Activated CD8-positive, alpha-beta T cell treated with anti-CD3 and anti-CD28 coated beads, Interleukin-2, amount 10 ng/mL, durations not matched to agents 7 days and 5 days (primary cell): ENCODE data around the gene ACD. TPM values are rescaled to one million over a fixed set of nuclear protein-coding genes. Genes with fewer than 3 reads are reported as not detected.

Experiments
- total RNA-seq, 2 experiments: library from RNA; stranded (reverse); gene quantifications; one replicate each; pipeline ENCODE4 v1.2.3, GENCODE V29; 2021

Gene ACD
- total RNA-seq, 2 experiments from 2014 or later, result 51.4 to 51.6 TPM

Other genes with a start within 250 kb of the ACD start
- under 1 TPM in 1 of 2 experiments, not detected in 1; 0.26 TPM for gene ZDHHC1, start 243.8 kb downstream of the ACD start, total RNA-seq
- gene HSD11B2, start 229.1 kb downstream of the ACD start, total RNA-seq, result not detected
- 10 to 100 TPM; 52.7 to 58.1 TPM for gene ATP6V0D1, start 179.1 kb downstream of the ACD start, total RNA-seq
- not detected for gene AGRP, start 176.7 kb downstream of the ACD start, total RNA-seq
- gene RIPOR1, start 131.4 kb downstream of the ACD start, total RNA-seq, result 10 to 100 TPM; 10.6 to 13.7 TPM
- gene CTCF, start 97.7 kb downstream of the ACD start, total RNA-seq, result 10 to 100 TPM; 77.4 to 79.8 TPM
- 100 to 1,000 TPM; 192 to 196 TPM for gene CARMIL2, start 15.1 kb downstream of the ACD start, total RNA-seq
- 10 to 100 TPM; 13.2 to 14.7 TPM for gene PARD6A, start 700 bp upstream of the ACD start, total RNA-seq
- gene ENKD1, start 6.5 kb upstream of the ACD start, total RNA-seq, result 1 to 10 TPM; 7.0 TPM
- gene C16orf86, start 6.6 kb upstream of the ACD start, total RNA-seq, result 1 to 10 TPM; 2.3 to 2.5 TPM
- 10 to 100 TPM; 12.5 to 14.0 TPM for gene GFOD2, start 59.1 kb upstream of the ACD start, total RNA-seq
- gene RANBP10, start 146.3 kb upstream of the ACD start, total RNA-seq, result 10 to 100 TPM; 25.9 to 30.5 TPM
- under 1 TPM; 0.47 to 0.63 TPM for gene TSNAXIP1, start 146.6 kb upstream of the ACD start, total RNA-seq
- gene THAP11, start 182.1 kb upstream of the ACD start, total RNA-seq, result 10 to 100 TPM; 50.2 to 52.4 TPM
- 100 to 1,000 TPM; 125 to 134 TPM for gene NUTF2, start 186.7 kb upstream of the ACD start, total RNA-seq
- 10 to 100 TPM; 58.9 to 63.6 TPM for gene CENPT, start 187.4 kb upstream of the ACD start, total RNA-seq
- gene EDC4, start 212.8 kb upstream of the ACD start, total RNA-seq, result 100 to 1,000 TPM; 111 to 113 TPM
- gene NRN1L, start 224.6 kb upstream of the ACD start, total RNA-seq, result 1 to 10 TPM; 1.2 to 1.4 TPM
- 10 to 100 TPM; 20.0 to 22.8 TPM for gene PSKH1, start 233.0 kb upstream of the ACD start, total RNA-seq